Neural progenitor cell (in vitro differentiated cells): ENCODE data around the gene OR9A2.
"Not testable (repeated sequence)": the region's sequence is repeated elsewhere in the genome, so short reads cannot be mapped to it uniquely, and the experiment has no call there.

Experiments
- EZH2 ChIP-seq: fragments of 200-600 bp; sonication (generic); IDR thresholded peaks from 2 replicates; pipeline ENCODE4 v1.6.1; 2017; ENCODE audit warnings: antibody characterized with exemption, mild to moderate bottlenecking, moderate library complexity
- EZH2phosphoT487 ChIP-seq: fragments of 200-600 bp; sonication (generic); IDR thresholded peaks from 2 replicates; pipeline ENCODE4 v1.6.1; 2017; ENCODE audit warnings: antibody characterized with exemption
- TF ChIP-seq, protein P1 (sequence below): fragments of 200-600 bp; sonication (generic); IDR thresholded peaks from 2 replicates; pipeline ENCODE4 v1.5.1; 2017; ENCODE audit warnings: antibody characterized with exemption, mild to moderate bottlenecking

- not testable (repeated sequence) for TF ChIP-seq EZH2phosphoT487, EZH2
- TF ChIP-seq, protein P1, sequence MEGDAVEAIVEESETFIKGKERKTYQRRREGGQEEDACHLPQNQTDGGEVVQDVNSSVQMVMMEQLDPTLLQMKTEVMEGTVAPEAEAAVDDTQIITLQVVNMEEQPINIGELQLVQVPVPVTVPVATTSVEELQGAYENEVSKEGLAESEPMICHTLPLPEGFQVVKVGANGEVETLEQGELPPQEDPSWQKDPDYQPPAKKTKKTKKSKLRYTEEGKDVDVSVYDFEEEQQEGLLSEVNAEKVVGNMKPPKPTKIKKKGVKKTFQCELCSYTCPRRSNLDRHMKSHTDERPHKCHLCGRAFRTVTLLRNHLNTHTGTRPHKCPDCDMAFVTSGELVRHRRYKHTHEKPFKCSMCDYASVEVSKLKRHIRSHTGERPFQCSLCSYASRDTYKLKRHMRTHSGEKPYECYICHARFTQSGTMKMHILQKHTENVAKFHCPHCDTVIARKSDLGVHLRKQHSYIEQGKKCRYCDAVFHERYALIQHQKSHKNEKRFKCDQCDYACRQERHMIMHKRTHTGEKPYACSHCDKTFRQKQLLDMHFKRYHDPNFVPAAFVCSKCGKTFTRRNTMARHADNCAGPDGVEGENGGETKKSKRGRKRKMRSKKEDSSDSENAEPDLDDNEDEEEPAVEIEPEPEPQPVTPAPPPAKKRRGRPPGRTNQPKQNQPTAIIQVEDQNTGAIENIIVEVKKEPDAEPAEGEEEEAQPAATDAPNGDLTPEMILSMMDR = not testable (repeated sequence)
Observed at GRCh38 chr7:142978402-142978801, 48.5 kb downstream of the OR9A2 start.
